GM18511 (cell line): Measurements from ENCODE around the gene SYT2.
"Not testable (repeated sequence)": the region's sequence is repeated elsewhere in the genome, so short reads cannot be mapped to it uniquely, and the experiment has no call there.

Experiments
- ATAC-seq: cut with Tn5 transposase; IDR thresholded peaks from one replicate; pipeline ENCODE4 v1.9.1; 2021; ENCODE audit warnings: mild to moderate bottlenecking, moderate library complexity; ENCODE audit not compliant: unreplicated experiment

Gene SYT2

DNA sequence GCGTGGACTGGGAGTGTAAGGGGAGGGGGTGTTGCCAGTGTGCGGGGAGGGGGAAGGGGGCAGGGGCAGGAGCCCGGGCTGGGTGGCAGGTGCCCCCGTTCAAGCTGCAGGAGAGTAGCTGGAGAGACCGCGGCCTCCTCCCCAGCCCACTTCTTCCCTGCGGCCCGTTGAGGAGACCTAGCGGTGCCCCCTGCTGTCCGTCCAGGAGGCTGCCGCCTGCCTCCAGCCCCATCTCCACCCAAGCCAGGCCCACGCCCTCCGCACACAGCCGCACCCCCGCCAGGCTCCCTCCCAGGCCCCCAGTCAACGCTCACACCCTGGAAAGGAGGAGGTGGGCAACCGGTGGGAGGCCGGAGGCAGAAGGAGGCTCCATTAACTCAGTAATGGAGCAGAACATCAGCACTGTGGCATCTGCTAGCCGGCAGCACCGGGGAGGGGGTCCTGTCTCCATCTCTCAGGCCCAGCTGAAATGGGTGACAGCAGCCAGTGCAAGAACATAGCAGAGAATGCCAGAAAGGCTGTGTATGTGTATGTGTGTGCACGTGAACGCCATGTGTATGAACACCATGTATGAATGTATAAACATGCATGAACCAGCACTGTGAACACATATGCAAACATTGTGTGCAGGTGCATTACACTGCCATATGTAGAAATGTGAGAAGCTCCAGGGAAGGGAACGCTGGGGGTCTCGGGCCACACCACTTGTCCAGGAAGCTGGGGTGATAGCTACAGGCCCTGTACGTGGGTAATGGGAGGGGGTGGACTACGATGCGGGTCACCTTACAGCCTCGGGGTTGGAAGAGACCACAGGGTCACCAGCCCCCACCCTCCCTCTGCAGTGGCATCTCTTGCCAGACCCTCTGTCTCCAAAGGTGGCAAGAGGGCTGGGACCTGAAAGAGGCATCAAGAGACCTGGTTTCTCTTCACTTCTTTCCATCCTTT is 84.6 kb downstream of the SYT2 start:
- ATAC-seq = peak; percentile 62

- no peak for ATAC-seq
These were observed 85.5 kb downstream of the SYT2 start for GRCh38 chr1:202624781-202625108.

DNA sequence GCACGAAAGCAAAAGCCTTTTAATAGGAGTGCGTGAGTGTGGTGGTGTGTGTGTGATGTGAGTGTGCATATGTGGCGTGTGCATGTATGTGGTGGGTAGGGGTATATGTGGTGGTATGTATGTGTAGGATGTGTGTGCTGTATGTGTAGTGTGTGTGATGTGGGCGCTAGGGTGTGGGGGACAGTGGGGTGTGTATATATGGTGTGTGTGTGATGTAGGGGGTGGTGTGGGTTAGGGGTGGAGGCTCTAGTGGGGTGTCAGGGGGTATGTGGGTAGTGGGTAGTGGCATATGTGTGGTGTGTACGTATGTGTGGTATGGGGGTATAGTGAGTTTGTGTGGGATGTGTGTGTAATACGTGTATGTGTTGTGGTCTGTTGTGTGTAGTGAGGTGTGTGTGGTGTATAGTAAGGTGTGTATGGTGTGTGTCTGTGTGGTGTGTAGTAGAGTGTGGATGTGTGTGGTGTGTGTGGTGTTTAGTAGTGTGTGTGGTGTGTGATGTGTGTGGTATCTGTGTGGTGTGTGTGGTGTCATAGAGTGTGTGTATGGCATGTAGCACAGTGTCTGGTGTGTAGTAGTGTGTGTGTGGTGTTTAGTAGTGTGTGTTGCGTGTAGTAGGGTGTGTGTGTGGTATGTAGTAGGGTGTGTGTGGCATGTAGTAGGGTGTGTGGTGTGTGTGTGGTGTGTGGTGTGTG is 86.0 kb downstream of the SYT2 start:
- ATAC-seq = no peak

- not testable (repeated sequence) for ATAC-seq
These were observed 86.8 kb downstream of the SYT2 start for GRCh38 chr1:202623476-202623875.

DNA sequence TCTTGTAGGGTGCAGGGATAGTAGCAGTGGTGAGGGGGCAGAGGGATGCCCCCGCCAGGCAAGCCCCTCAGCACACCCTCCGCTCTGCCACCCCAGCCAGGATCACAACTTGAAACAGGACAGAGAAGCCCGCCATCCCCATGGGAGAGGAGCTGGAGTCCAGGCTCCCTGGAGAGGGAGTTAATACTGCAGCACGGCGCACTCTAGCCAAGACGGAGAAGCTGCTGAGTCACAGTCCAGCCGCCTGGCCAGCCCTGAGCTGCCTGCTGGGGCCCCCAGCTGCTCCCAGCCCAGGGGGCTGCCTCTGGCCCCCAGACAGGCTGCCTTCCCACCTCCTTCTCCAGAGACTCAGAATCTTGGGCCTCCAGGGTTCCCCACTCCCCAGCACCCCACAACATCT is 87.2 kb downstream of the SYT2 start:
- no peak for ATAC-seq

GRCh38 chr1:202622388-202622787 is 87.9 kb downstream of the SYT2 start:
- no peak for ATAC-seq

DNA sequence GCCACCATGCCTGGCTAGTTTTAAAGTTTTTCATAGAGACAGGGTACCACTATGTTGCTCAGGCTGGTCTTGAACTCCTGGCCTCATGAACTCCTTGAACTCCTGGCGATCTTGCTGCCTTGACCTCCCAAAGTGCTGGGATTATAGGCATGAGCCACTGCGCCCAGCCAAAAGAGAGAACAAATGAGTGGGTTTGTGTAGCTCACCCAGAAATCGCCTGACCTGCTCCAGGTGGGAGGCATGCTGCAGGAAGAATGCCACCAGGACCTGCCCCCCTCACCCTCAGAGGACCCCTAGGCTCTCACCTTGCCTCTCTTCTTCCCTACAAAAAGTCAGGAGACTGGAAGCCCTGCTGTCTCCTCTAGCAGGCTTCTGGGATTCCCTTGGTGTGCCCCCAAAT is 88.8 kb downstream of the SYT2 start:
- no peak for ATAC-seq

- ATAC-seq = not testable (repeated sequence)
These were observed 90.2 kb downstream of the SYT2 start for GRCh38 chr1:202620036-202620435.

GRCh38 chr1:202619505-202619904 is 90.7 kb downstream of the SYT2 start:
- no peak for ATAC-seq

GRCh38 chr1:202619012-202619411 is 91.2 kb downstream of the SYT2 start:
- not testable (repeated sequence) for ATAC-seq

- ATAC-seq = peak; percentile 38
These were observed 93.8 kb downstream of the SYT2 start for GRCh38 chr1:202616355-202616915.

- ATAC-seq = peak; percentile 81
These were observed 94.5 kb downstream of the SYT2 start for GRCh38 chr1:202615501-202616354.

GRCh38 chr1:202615208-202615500 is 95.1 kb downstream of the SYT2 start:
- ATAC-seq = peak; percentile 2

GRCh38 chr1:202614363-202615207 is 95.7 kb downstream of the SYT2 start:
- not testable (repeated sequence) for ATAC-seq

- ATAC-seq = no peak
These were observed 96.7 kb downstream of the SYT2 start for GRCh38 chr1:202613571-202613970.

- not testable (repeated sequence) for ATAC-seq
These were observed 98.2 kb downstream of the SYT2 start for GRCh38 chr1:202612036-202612435.

DNA sequence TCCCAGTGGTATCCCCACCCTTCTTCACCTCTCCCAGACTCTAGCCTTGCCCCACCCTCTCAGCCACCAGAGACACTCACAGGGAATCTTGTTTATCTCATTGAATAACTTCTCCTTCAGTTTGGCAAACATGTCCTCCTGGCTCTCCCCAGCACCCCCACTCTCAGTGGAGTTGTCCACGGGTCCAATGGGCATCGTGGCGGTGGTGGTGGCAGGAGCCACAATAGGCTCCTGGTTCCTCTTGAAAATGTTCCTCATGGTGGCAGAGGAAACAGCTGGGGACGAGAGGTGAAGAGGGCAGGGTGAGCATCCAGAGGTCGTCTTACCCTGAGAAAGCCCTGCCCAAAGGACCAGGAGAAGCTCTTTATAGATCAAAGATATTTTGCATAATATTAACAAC is 104.7 kb downstream of the SYT2 start:
- ATAC-seq = no peak

DNA sequence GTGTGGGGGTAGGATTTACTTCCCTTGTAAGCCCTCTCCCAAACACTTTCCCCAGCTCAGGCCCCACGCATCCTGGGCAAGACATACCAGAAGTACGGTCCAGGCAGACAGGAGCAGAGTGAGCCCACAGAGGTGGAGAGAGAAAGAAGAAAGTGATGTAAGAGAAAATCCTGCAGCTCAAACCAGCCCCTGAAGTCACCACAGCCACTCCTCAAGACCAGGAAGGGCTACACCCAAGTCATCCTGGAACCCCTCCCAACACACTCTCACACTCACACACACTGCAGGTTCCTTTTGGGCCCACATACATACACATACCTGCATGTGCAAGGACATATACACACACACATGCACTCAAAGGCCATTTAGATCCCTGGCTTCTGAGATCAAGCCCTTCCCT is 106.8 kb downstream of the SYT2 start:
- ATAC-seq = no peak

DNA sequence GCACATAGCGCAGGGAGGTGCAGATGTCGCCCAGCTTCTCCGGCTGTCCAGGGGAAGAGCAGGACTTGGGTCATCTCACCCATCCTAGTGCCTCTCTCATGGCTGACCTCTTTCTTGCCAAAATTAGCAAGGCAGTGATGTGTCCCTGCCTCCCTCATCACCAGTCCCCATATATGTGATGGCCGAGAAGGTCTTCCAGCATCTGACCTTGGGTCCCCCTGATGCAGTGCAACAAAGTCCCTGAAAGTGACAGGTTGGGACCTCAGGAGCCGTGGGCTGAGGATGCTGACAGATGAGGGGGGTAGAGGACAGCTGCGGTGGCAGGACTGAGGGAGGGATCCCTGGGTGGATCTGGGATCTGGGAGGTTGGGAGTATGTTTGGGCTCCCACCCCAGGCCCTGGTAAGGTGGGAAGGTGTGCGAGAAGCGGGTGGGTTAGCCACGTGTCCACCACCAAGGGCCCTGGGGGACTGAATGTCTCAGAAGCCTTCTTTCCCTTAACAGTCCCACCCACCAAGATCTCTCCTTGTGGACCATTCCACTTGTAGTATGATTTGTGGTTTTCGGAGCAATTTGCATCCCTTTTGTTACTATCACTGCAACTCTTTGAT is 109.7 kb downstream of the SYT2 start:
- no peak for ATAC-seq
